ENCODE measurements around the gene MYLIP. TPM values are rescaled to one million over a fixed set of nuclear protein-coding genes. Genes with fewer than 3 reads are reported as not detected.
"Not testable (repeated sequence)": the region's sequence is repeated elsewhere in the genome, so short reads cannot be mapped to it uniquely, and the experiment has no call there.

Gene MYLIP
- polyA plus RNA-seq, 3 donors from 2014 or later: 72.0 to 142 (median 99.0) TPM

GRCh38 chr6:16173167-16173940 is 44.5 kb downstream of the MYLIP start:
- no peak for DNase-seq
- Mint-ChIP-seq H3K9me3 (peaks cover 0 to 3% (median 0%) of the 10 kb centered on the region in 6 donors), H3K27me3 (ENCODE audit: low read depth in 3 of 3) (peaks cover 0 to under 1% (median 0%) of the 10 kb centered on the region in 3 donors), H3K27ac (peak overlapping the region in 2 of 6 donors; percentile 86 to 93), H3K36me3 (no peaks in the 10 kb centered on the region), H3K4me1 (peaks cover 52 to 92% of the 10 kb centered on the region in 2 donors), H3K4me3 (no peak overlapping the region)

- Mint-ChIP-seq H3K9me3 (peaks cover 0 to 4% (median 0%) of the 10 kb centered on the region in 6 donors), H3K4me1 (peaks cover 57 to 92% of the 10 kb centered on the region in 2 donors), H3K27ac (peak overlapping the region; percentile 86 to 94 (median 90)), H3K36me3 (no peaks in the 10 kb centered on the region), H3K4me3 (peak overlapping the region; percentile 63 to 85 (median 78)), H3K27me3 (ENCODE audit: low read depth in 3 of 3) (peaks cover 0 to 4% (median 2%) of the 10 kb centered on the region in 3 donors)
- peak in 1 of 3 donors; percentile 15 for DNase-seq
Observed at GRCh38 chr6:16174416-16175078, 45.7 kb downstream of the MYLIP start.

- peak overlapping the region in 1 of 5 donors; percentile 51 for H3K4me3 Mint-ChIP-seq
- H3K4me1 Mint-ChIP-seq: peaks cover 69 to 94% of the 10 kb centered on the region in 2 donors
- H3K9me3 Mint-ChIP-seq: peaks cover 8 to 17% (median 14%) of the 10 kb centered on the region in 6 donors
- H3K27ac Mint-ChIP-seq: peak overlapping the region in 2 of 6 donors; percentile 30 to 67
- not testable (repeated sequence) for H3K36me3 Mint-ChIP-seq, DNase-seq
- H3K27me3 Mint-ChIP-seq (ENCODE audit: low read depth in 3 of 3): peaks cover 5 to 12% (median 12%) of the 10 kb centered on the region in 3 donors
Observed at GRCh38 chr6:16176600-16176999, 47.7 kb downstream of the MYLIP start.

- H3K27ac Mint-ChIP-seq: peak overlapping the region in 2 of 6 donors; percentile 12 to 86
- peaks cover 9 to 22% (median 17%) of the 10 kb centered on the region in 6 donors for H3K9me3 Mint-ChIP-seq
Observed at GRCh38 chr6:16177881-16178280, 49.0 kb downstream of the MYLIP start.

GRCh38 chr6:16178351-16178750 is 49.5 kb downstream of the MYLIP start:
- peaks cover 5 to 19% (median 17%) of the 10 kb centered on the region in 3 donors for H3K27me3 Mint-ChIP-seq (ENCODE audit: low read depth in 3 of 3)
- peaks cover 9 to 22% (median 17%) of the 10 kb centered on the region in 6 donors for H3K9me3 Mint-ChIP-seq
- H3K4me1 Mint-ChIP-seq: peaks cover 76 to 95% of the 10 kb centered on the region in 2 donors
- H3K4me3 Mint-ChIP-seq: peak overlapping the region in 3 of 5 donors; percentile 33 to 55 (median 49)
- DNase-seq: no peak
- peaks cover 4 to 9% (median 8%) of the 10 kb centered on the region in 3 donors for H3K36me3 Mint-ChIP-seq
- H3K27ac Mint-ChIP-seq: peak overlapping the region; percentile 72 to 98 (median 89)

More at GRCh38 chr6:16177881-16178280, 49.0 kb downstream of the MYLIP start:
- no peak for DNase-seq
- Mint-ChIP-seq H3K36me3 (peaks cover 4 to 9% (median 8%) of the 10 kb centered on the region in 3 donors), H3K27me3 (ENCODE audit: low read depth in 3 of 3) (peaks cover 5 to 16% (median 15%) of the 10 kb centered on the region in 3 donors), H3K4me1 (peaks cover 75 to 95% of the 10 kb centered on the region in 2 donors), H3K4me3 (no peak overlapping the region)

- Mint-ChIP-seq H3K27ac (peak overlapping the region; percentile 90 to 98 (median 94)), H3K9me3 (peaks cover 9 to 22% (median 17%) of the 10 kb centered on the region in 6 donors), H3K4me1 (peaks cover 72 to 93% of the 10 kb centered on the region in 2 donors), H3K36me3 (peaks cover 4 to 9% (median 8%) of the 10 kb centered on the region in 3 donors), H3K27me3 (ENCODE audit: low read depth in 3 of 3) (peaks cover 5 to 20% (median 17%) of the 10 kb centered on the region in 3 donors), H3K4me3 (peak overlapping the region in 4 of 5 donors; percentile 49 to 81 (median 68))
- no peak for DNase-seq
Observed at GRCh38 chr6:16179063-16179462, 50.2 kb downstream of the MYLIP start.

GRCh38 chr6:16179970-16180431 is 51.1 kb downstream of the MYLIP start:
- Mint-ChIP-seq H3K4me1 (peaks cover 62 to 83% of the 10 kb centered on the region in 2 donors), H3K4me3 (peak overlapping the region; percentile 49 to 81 (median 72)), H3K27me3 (ENCODE audit: low read depth in 3 of 3) (peaks cover 5 to 20% (median 17%) of the 10 kb centered on the region in 3 donors), H3K9me3 (peaks cover 9 to 22% (median 16%) of the 10 kb centered on the region in 6 donors), H3K36me3 (peaks cover 4 to 9% (median 8%) of the 10 kb centered on the region in 3 donors), H3K27ac (peak overlapping the region; percentile 90 to 98 (median 94))
- peak; percentile 80 to 89 (median 88) for DNase-seq

GRCh38 chr6:16180696-16181438 is 52.0 kb downstream of the MYLIP start:
- Mint-ChIP-seq H3K4me3 (peak overlapping the region in 4 of 5 donors; percentile 47 to 81 (median 68)), H3K27ac (peak overlapping the region; percentile 90 to 98 (median 94)), H3K9me3 (peaks cover 9 to 22% (median 16%) of the 10 kb centered on the region in 6 donors), H3K36me3 (peaks cover 4 to 9% (median 8%) of the 10 kb centered on the region in 3 donors), H3K27me3 (ENCODE audit: low read depth in 3 of 3) (peaks cover 5 to 20% (median 18%) of the 10 kb centered on the region in 3 donors), H3K4me1 (peaks cover 55 to 75% of the 10 kb centered on the region in 2 donors)
- no peak for DNase-seq

GRCh38 chr6:16181439-16182297 is 52.8 kb downstream of the MYLIP start:
- H3K4me1 Mint-ChIP-seq: peaks cover 53 to 67% of the 10 kb centered on the region in 2 donors
- DNase-seq: no peak
- peaks cover 9 to 22% (median 16%) of the 10 kb centered on the region in 6 donors for H3K9me3 Mint-ChIP-seq
- H3K27me3 Mint-ChIP-seq (ENCODE audit: low read depth in 3 of 3): peaks cover 5 to 20% (median 19%) of the 10 kb centered on the region in 3 donors
- peaks cover 4 to 9% (median 8%) of the 10 kb centered on the region in 3 donors for H3K36me3 Mint-ChIP-seq
- peak overlapping the region; percentile 74 to 90 (median 83) for H3K27ac Mint-ChIP-seq
- H3K4me3 Mint-ChIP-seq: peak overlapping the region; percentile 20 to 53 (median 34)

GRCh38 chr6:16183187-16183664 is 54.3 kb downstream of the MYLIP start:
- DNase-seq: peak; percentile 30 to 46 (median 37)
- Mint-ChIP-seq H3K4me3 (peak overlapping the region in 3 of 5 donors; percentile 33 to 55 (median 47)), H3K9me3 (peaks cover 9 to 22% (median 16%) of the 10 kb centered on the region in 6 donors)

GRCh38 chr6:16184129-16184528 is 55.2 kb downstream of the MYLIP start:
- peaks cover 9 to 22% (median 15%) of the 10 kb centered on the region in 6 donors for H3K9me3 Mint-ChIP-seq
- peaks cover 38 to 42% of the 10 kb centered on the region in 2 donors for H3K4me1 Mint-ChIP-seq
- DNase-seq: no peak
- peaks cover 4 to 9% (median 8%) of the 10 kb centered on the region in 3 donors for H3K36me3 Mint-ChIP-seq
- no peak overlapping the region for H3K4me3 Mint-ChIP-seq
- H3K27me3 Mint-ChIP-seq (ENCODE audit: low read depth in 3 of 3): peaks cover 5 to 17% (median 17%) of the 10 kb centered on the region in 3 donors
- H3K27ac Mint-ChIP-seq: peak overlapping the region in 1 of 6 donors; percentile 18

More at GRCh38 chr6:16183187-16183664, 54.3 kb downstream of the MYLIP start:
- Mint-ChIP-seq H3K27ac (peak overlapping the region in 5 of 6 donors; percentile 10 to 71 (median 18)), H3K27me3 (ENCODE audit: low read depth in 3 of 3) (peaks cover 5 to 21% (median 20%) of the 10 kb centered on the region in 3 donors), H3K36me3 (peaks cover 4 to 9% (median 8%) of the 10 kb centered on the region in 3 donors), H3K4me1 (peaks cover 47 to 51% of the 10 kb centered on the region in 2 donors)

- Mint-ChIP-seq H3K9me3 (peaks cover 9 to 21% (median 15%) of the 10 kb centered on the region in 6 donors), H3K4me1 (peaks cover 34 to 38% of the 10 kb centered on the region in 2 donors), H3K27me3 (ENCODE audit: low read depth in 3 of 3) (peaks cover 5 to 17% (median 17%) of the 10 kb centered on the region in 3 donors), H3K4me3 (no peak overlapping the region), H3K27ac (no peak overlapping the region), H3K36me3 (peaks cover 4 to 9% (median 8%) of the 10 kb centered on the region in 3 donors)
- no peak for DNase-seq
Observed at GRCh38 chr6:16184551-16184950, 55.7 kb downstream of the MYLIP start.
